Kidney (tissue), 14 donors: Measurements from ENCODE around the gene STK11IP. TPM values are rescaled to one million over a fixed set of nuclear protein-coding genes. Genes with fewer than 3 reads are reported as not detected.

Experiments
- DNase-seq, 5 donors: peaks; one replicate each; pipeline ENCODE4 v3.0.0-alpha.2; 2013 to 2020
- FAIRE-seq: peaks from 2 replicates; lab custom pipeline; 2012; peaks lifted over from hg19 to GRCh38; lab: Jason Lieb, UNC
- H3K27ac ChIP-seq, 2 donors: one replicate each; pipeline ENCODE4 v1.7.0; 2013; ENCODE audit warnings: low read depth in 2 of 2, low read length in 2 of 2, inconsistent platforms in 1 of 2
- H3K27me3 ChIP-seq: one replicate; pipeline ENCODE4 v1.7.1; 2013; ENCODE audit warnings: low read length, inconsistent platforms; ENCODE audit not compliant: control insufficient read depth, insufficient read depth
- H3K36me3 ChIP-seq, 3 donors: one replicate each; pipeline versions ENCODE4 v1.7.0 to v1.7.1; 2013; ENCODE audit warnings: low read length in 3 of 3, control low read depth in 1 of 3, inconsistent platforms in 1 of 3; ENCODE audit not compliant: insufficient read depth in 3 of 3, control insufficient read depth in 2 of 3
- H3K4me1 ChIP-seq, 3 donors: one replicate each; pipeline versions ENCODE4 v1.7.0 to v1.7.1; 2013; ENCODE audit warnings: low read length in 3 of 3, inconsistent platforms in 1 of 3, low read depth in 1 of 3; ENCODE audit not compliant: control insufficient read depth in 2 of 3, insufficient read depth in 2 of 3
- H3K4me3 ChIP-seq, 3 donors: one replicate each; pipeline versions ENCODE4 v1.7.0 to v1.8.1; 2013; ENCODE audit warnings: low read length in 3 of 3, control low read depth in 1 of 3, inconsistent platforms in 1 of 3
- H3K9ac ChIP-seq, 3 donors: one replicate each; pipeline versions ENCODE4 v1.7.0 to v1.7.1; 2013; ENCODE audit warnings: low read length in 3 of 3, control low read depth in 1 of 3, inconsistent platforms in 1 of 3
- H3K9me3 ChIP-seq, 3 donors: one replicate each; pipeline versions ENCODE4 v1.7.0 to v1.7.1; 2013; ENCODE audit warnings: low read length in 3 of 3, control low read depth in 1 of 3, inconsistent platforms in 1 of 3; ENCODE audit not compliant: control insufficient read depth in 2 of 3, insufficient read depth in 1 of 3
- CTCF ChIP-seq: IDR thresholded peaks from 3 replicates; pipeline ENCODE4 v1.5.1; 2012; ENCODE audit warnings: mild to moderate bottlenecking, moderate library complexity, borderline replicate concordance; ENCODE audit not compliant: insufficient read depth; ENCODE audit errors: extremely low read depth
- intact Hi-C: fragments of 100-400 bp; cut with DNase I; formaldehyde crosslinking; loops from one replicate; pipeline ENCODE4 v1.11.1; 2022
- polyA plus RNA-seq: library from polyadenylated mRNA; stranded (reverse); fragments of 350-450 nt; fragmentation: Illumina TruSeq; extraction: RNeasy Lipid Tissue Mini Kit (QIAGEN cat#74804); gene quantifications from one replicate; pipeline ENCODE4 v1.2.3, GENCODE V29; 2014; ENCODE audit warnings: low read depth, low replicate concordance; ENCODE audit not compliant: insufficient read depth
- total RNA-seq: library from RNA; stranded (reverse); fragmentation: NEBNext Ultra II Directional; extraction: Animal tissue kit (Norgen Biotek cat#: 25700); gene quantifications from one replicate; pipeline ENCODE4 v1.2.1, GENCODE V29; 2021
- donor health status: control.
- donor health status: control.
- donor health status: control.
- donor health status: control.
- donor health status: control.
- donor health status: DM: yes; HTN: yes; CAD: no.
- donor health status: Normal renal cell carcinoma (clear cell type).

The STK11IP gene
- total and polyA plus RNA-seq, 2 donors from 2014 or later = 12.5 to 33.7 TPM

DNA sequence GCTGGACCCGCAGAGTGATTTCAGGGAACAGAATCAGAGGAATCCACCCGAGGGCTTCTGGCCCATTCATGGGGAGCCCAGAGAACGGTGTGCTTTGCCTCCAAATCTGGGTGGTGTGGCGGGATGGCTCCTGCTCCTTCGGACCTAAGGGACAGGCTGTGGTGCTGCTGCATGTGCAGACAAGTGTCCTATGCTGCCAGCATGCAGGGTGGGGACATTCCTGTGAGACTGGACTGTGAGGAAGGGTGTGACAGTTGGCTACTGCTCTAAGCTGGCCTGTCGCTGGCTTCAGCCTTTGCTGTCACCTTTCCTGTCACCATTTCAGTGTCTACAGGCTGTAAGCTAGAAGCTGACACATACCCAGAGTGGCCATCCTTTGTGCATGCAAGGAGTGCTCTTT lies 26.9 kb downstream of the STK11IP start:
- Histone ChIP-seq H3K27ac (no peak overlapping the region), H3K36me3 (no peaks in the 10 kb centered on the region), H3K9ac (no peak overlapping the region), H3K9me3 (no peaks in the 10 kb centered on the region), H3K27me3 (no peaks in the 10 kb centered on the region), H3K4me3 (no peak overlapping the region), H3K4me1 (no peaks in the 10 kb centered on the region)
- DNase-seq = no peak
- FAIRE-seq = no peak
- intact Hi-C loops = no loop called here
- TF ChIP-seq CTCF = no peak

DNA sequence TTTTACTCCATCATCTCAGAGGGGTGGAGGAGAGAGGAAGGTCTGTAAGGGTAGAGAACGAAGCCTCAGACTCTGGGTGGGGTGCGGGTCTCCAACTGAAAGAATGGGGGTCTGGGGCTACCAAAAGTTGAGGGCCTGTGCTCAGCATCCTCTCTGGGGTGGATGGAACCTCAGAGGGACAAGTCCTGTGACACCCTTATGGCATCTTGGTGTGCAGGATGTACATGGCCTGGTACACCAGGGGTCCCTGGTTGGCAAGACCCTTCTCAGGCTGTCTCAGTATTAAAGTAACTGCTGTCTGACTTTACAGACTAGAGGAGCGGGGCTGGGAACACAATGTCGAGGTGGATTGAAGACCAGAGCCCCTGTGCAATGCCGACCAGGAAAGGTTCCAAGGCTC lies 27.5 kb downstream of the STK11IP start:
- no peak overlapping the region for H3K4me3 ChIP-seq
- no peak overlapping the region for H3K27ac ChIP-seq
- TF ChIP-seq CTCF = no peak
- FAIRE-seq = no peak
- H3K9ac ChIP-seq = no peak overlapping the region
- H3K27me3 ChIP-seq = no peaks in the 10 kb centered on the region
- no peaks in the 10 kb centered on the region for H3K9me3 ChIP-seq
- DNase-seq = no peak
- intact Hi-C loops = no loop called here
- no peaks in the 10 kb centered on the region for H3K4me1 ChIP-seq
- H3K36me3 ChIP-seq = no peaks in the 10 kb centered on the region

- no peak for TF ChIP-seq CTCF
- no peaks in the 10 kb centered on the region for H3K9me3 ChIP-seq
- H3K27me3 ChIP-seq = no peaks in the 10 kb centered on the region
- no peak for DNase-seq
- no peak overlapping the region for H3K9ac ChIP-seq
- H3K27ac ChIP-seq = no peak overlapping the region
- no peak overlapping the region for H3K4me3 ChIP-seq
- no peaks in the 10 kb centered on the region for H3K4me1 ChIP-seq
- intact Hi-C loops = no loop called here
- H3K36me3 ChIP-seq = no peaks in the 10 kb centered on the region
- FAIRE-seq = no peak
These were observed 28.9 kb downstream of the STK11IP start for GRCh38 chr2:219626540-219626939.
